ENCODE results near the gene SLMAP.

SLMAP gene

GRCh38 chr3:57968501-57968900 is 212.4 kb downstream of the SLMAP start:
- DNase-seq, result no peak

DNA sequence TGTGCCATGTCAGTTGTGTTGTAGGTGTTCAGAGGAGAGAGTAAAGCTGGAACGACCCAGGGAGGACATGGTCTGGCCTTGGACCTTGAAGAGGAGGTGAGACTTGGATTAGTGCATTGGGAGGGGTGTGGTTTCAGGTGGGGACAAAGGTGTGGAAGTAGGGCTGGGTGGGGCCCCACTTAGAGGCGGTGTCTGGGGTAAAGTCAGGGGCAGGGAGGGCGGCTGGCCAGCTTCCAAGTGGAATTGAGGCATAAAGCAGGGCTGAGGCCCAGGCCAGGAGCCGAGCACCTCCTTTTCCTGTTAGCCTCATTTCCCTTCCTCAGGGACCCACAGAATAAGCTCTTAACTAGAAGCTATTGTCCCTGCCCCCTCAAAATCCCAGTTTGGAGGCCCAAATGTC is 215.9 kb downstream of the SLMAP start:
- no peak for DNase-seq

GRCh38 chr3:57972531-57973111 is 216.5 kb downstream of the SLMAP start:
- DNase-seq, result no peak

GRCh38 chr3:57973715-57974477 is 217.8 kb downstream of the SLMAP start:
- DNase-seq, result no peak

DNA sequence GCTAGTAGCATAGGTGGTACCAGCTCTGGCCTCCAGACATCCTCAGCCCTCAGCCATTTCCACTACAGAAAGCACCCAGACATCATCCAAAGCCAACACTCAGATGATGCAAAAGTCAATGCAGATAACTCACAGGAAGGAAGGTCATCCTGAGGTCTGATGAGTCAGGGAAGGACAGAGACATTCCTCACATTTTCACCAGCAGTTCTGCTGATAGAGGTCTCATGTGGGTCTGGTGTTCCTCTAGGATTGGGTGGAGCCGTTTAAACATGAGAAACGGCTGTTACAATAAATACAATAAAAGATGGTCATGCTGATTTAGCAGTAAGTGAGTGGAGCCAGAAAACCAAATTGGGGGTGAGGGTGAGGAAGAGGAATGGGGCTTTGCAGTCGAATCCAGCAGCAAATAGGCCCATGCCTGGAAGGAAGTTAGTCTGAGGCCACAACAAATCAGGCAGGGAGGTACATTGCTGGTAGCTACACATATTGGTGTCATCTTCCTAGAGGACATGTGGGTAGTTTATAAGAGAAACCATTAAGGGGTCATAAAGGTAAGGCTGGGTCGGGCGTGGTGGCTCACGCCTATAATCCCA is 218.8 kb downstream of the SLMAP start:
- peak; percentile 90 for DNase-seq

- no peak for DNase-seq
These were observed 221.7 kb downstream of the SLMAP start for GRCh38 chr3:57977818-57978235.

DNA sequence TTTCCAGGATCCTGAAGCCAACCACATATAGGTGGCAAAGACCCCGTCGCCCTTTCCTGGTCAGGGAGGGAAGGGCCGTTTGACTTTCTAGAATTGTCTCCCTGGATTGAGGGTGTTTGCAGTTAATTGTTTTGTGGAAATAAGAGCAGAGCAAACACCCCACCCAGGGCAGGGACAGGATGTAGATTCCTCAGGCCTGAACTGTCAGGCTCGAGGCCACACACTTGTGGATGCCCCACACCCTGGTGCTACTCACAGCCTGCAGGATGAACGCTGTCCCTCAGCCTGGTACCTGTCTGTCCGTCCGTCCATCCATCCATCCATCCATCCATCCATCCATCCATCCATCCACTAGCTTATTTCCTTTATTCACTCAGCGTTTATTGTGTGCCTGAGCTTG is 222.2 kb downstream of the SLMAP start:
- no peak for DNase-seq

Measured in amniotic stem cell (primary cell).